Colonic mucosa (tissue), 4 donors: ENCODE measurements around the gene CTSL. TPM values are rescaled to one million over a fixed set of nuclear protein-coding genes. Genes with fewer than 3 reads are reported as not detected.

Source experiments
- DNase-seq: peaks from one replicate; pipeline ENCODE4 v3.0.0-alpha.2; 2020
- H3K27ac ChIP-seq: fragments of 200-600 bp; one replicate; pipeline ENCODE4 v1.8.0; 2021
- H3K27me3 ChIP-seq: fragments of 200-600 bp; one replicate; pipeline ENCODE4 v1.8.0; 2021
- H3K36me3 ChIP-seq: fragments of 200-600 bp; one replicate; pipeline ENCODE4 v1.8.0; 2021
- H3K4me1 ChIP-seq: fragments of 200-600 bp; one replicate; pipeline ENCODE4 v1.8.0; 2021; ENCODE audit warnings: mild to moderate bottlenecking
- H3K4me3 ChIP-seq: fragments of 200-600 bp; one replicate; pipeline ENCODE4 v1.8.0; 2021
- H3K9ac ChIP-seq, 2 donors: one replicate each; pipeline ENCODE4 v1.7.0; 2013; ENCODE audit warnings: control low read depth in 2 of 2, low read depth in 2 of 2, low read length in 2 of 2
- H3K9me3 ChIP-seq: fragments of 200-600 bp; one replicate; pipeline ENCODE4 v1.8.0; 2021
- CTCF ChIP-seq: fragments of 200-600 bp; IDR thresholded peaks from one replicate; pipeline ENCODE4 v1.8.0; 2022; ENCODE audit warnings: antibody characterized with exemption, mild to moderate bottlenecking
- intact Hi-C: fragments of 100-400 bp; cut with DNase I; formaldehyde crosslinking; loops from one replicate; pipeline ENCODE4 v1.14.1; 2022
- total RNA-seq, 2 donors: library from RNA; stranded (reverse); fragmentation: NEBNext Ultra II Directional in 1 of 2; extraction: Animal tissue kit (Norgen Biotek cat#: 25700) in 1 of 2; gene quantifications; one replicate each; pipeline ENCODE4 v1.2.1, GENCODE V29; 2021
- donor health status: healthy.
- donor health status: DM: no; HTN: no; CAD: no.
- donor health status: DM: no; HTN: no; CAD: no.

CTSL gene
- total RNA-seq, 2 donors from 2014 or later = 32.1 to 69.9 TPM

DNA sequence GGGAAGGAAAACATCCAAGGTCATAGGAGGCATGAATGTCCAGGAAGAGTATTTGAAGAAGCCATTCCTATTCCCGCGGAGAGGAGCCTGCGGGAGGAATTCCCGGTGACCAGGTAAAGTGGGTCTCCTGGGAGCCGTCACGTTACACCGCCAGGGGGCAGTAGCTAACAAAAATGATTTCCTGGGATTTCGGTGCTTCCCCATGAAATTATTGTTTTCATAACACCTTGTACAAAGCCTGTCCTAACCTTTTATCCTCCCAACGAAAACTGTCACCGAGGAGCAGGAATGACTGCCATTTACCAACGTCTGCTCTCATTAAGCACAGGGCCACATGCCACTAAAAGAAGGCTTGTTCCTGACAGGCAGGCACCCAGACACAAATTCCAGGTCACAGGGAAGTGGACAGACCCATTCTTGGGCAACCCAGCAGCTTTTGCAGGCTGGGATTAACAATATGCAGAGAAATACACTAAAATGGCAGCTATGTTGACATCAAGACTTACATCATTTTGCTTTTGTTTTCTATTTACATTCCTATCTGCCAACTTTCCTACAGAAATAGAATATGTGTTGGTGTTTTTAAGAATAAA is 41.2 kb upstream of the CTSL start:
- Histone ChIP-seq H3K27me3 (no peaks in the 10 kb centered on the region), H3K36me3 (no peaks in the 10 kb centered on the region), H3K9ac (no peak overlapping the region), H3K4me3 (no peak overlapping the region), H3K27ac (no peak overlapping the region), H3K9me3 (no peaks in the 10 kb centered on the region), H3K4me1 (no peaks in the 10 kb centered on the region)
- peak; percentile 87 for TF ChIP-seq CTCF
- peak; percentile 73 for DNase-seq
- intact Hi-C loops = loop anchor here (5.0 to 10.0 kb wide), 2 partner anchors 200 to 358 kb away; partner anchors contain the start of gene SPATA31E1

GRCh38 chr9:87685441-87685840 is 40.5 kb upstream of the CTSL start:
- H3K9me3 ChIP-seq = no peaks in the 10 kb centered on the region
- DNase-seq = no peak
- H3K4me3 ChIP-seq = no peak overlapping the region
- intact Hi-C loops = loop anchor here (10.0 kb wide), 1 partner anchor 199 kb away; the partner anchor contains the start of gene SPATA31E1
- no peak overlapping the region for H3K9ac ChIP-seq
- H3K36me3 ChIP-seq = no peaks in the 10 kb centered on the region
- no peak overlapping the region for H3K27ac ChIP-seq
- no peaks in the 10 kb centered on the region for H3K4me1 ChIP-seq
- TF ChIP-seq CTCF = no peak
- no peaks in the 10 kb centered on the region for H3K27me3 ChIP-seq

DNA sequence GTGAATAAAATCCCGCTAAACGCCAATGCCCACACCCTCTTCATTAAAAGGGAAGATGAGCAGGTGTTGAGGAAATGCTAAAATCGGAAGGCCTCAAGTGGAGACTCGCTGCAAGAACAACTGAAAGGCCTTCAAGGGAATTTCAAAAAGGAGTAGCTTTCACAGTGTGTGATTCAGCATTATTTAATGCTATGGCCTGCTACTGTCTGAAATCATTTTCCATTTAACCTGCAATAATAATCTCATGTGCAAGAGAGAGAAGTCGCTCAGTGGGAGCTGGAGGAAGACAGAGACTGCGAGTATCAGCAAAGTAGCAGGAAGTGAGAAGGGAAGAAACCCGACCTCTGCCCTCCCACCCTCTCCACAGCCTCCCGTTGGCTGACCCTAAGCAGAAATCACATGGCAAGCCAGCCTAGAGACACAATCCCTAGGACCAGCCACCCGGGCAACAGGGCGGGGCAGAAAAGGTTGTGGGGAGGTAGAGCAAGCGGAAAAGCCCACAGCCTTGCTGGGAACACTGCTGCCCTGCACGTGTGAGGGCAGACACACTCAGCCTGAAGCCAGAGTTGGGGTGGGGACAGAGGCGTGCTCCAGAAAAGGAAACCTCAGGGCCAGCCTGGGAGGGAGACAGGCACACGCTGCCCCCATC is 39.9 kb upstream of the CTSL start:
- Histone ChIP-seq H3K27me3 (no peaks in the 10 kb centered on the region), H3K9me3 (no peaks in the 10 kb centered on the region), H3K9ac (no peak overlapping the region), H3K36me3 (no peaks in the 10 kb centered on the region), H3K4me1 (no peaks in the 10 kb centered on the region), H3K4me3 (no peak overlapping the region), H3K27ac (no peak overlapping the region)
- no peak for DNase-seq
- no peak for TF ChIP-seq CTCF
- intact Hi-C loops = loop anchor here (10.0 kb wide), 1 partner anchor 199 kb away; the partner anchor contains the start of gene SPATA31E1

DNA sequence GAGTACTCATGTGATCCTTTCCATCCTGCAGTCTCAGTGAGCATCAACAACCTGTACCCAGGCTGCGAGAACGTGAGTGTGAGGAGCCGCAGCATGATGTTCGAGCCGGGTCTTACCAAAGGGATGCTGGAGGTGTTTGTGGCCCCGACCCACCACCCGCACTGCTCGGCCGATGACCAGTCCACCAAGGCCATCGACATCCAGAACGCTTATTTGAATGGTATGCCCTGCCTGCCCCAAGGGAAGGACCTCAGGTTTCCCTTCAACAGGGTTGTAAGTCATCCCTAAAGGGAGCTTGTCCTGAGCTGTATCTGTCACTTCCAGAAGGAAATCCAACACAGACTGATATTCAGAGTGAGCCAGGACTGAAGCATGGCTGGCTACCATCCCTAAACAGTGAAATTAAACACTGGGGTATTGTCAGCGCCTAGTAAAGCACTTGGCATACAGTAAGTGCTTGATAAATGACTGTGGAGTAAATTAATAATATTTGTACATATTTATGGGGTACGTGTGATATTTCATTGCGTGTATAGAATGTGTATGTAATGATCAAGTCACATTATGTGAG is 39.3 kb upstream of the CTSL start:
- TF ChIP-seq CTCF = no peak
- Histone ChIP-seq H3K9me3 (no peaks in the 10 kb centered on the region), H3K36me3 (no peaks in the 10 kb centered on the region), H3K4me3 (no peak overlapping the region), H3K27ac (no peak overlapping the region), H3K4me1 (no peaks in the 10 kb centered on the region), H3K9ac (no peak overlapping the region), H3K27me3 (no peaks in the 10 kb centered on the region)
- intact Hi-C loops = loop anchor here (10.0 kb wide), 1 partner anchor 198 kb away; the partner anchor contains the start of gene SPATA31E1
- DNase-seq = no peak

GRCh38 chr9:87687207-87687606 is 38.7 kb upstream of the CTSL start:
- no peaks in the 10 kb centered on the region for H3K4me1 ChIP-seq
- H3K9me3 ChIP-seq = no peaks in the 10 kb centered on the region
- no peak overlapping the region for H3K9ac ChIP-seq
- no peak for TF ChIP-seq CTCF
- H3K36me3 ChIP-seq = no peaks in the 10 kb centered on the region
- DNase-seq = no peak
- no peaks in the 10 kb centered on the region for H3K27me3 ChIP-seq
- H3K4me3 ChIP-seq = no peak overlapping the region
- no peak overlapping the region for H3K27ac ChIP-seq
- intact Hi-C loops = loop anchor here (10.0 kb wide), 1 partner anchor 198 kb away; the partner anchor contains the start of gene SPATA31E1
